ENCODE data around the gene POMGNT2. TPM values are rescaled to one million over a fixed set of nuclear protein-coding genes. Genes with fewer than 3 reads are reported as not detected.

The POMGNT2 gene
- total RNA-seq, 1 donor from 2014 or later = 13.0 TPM

GRCh38 chr3:43146599-43146998 is 40.7 kb upstream of the POMGNT2 start:
- no peak for TF ChIP-seq CTCF (IDR thresholded peaks at IDR 0.05; ENCODE audit: insufficient read depth, low read depth, low read length)
- TF ChIP-seq EZH2 (IDR thresholded peaks at IDR 0.05; ENCODE audit: insufficient read depth, low read length) = no peak
- H3K9ac ChIP-seq (ENCODE audit: low read length) = no peak overlapping the region
- peaks cover 4% of the 10 kb centered on the region for H3K27me3 Mint-ChIP-seq (ENCODE audit: low read depth, unreplicated experiment)
- FAIRE-seq (no peak), DNase-seq (ENCODE audit: low read depth) (no peak)
- H3K4me1 Mint-ChIP-seq (ENCODE audit: low read depth, unreplicated experiment) = no peaks in the 10 kb centered on the region
- no peaks in the 10 kb centered on the region for H3K36me3 ChIP-seq (ENCODE audit: insufficient read depth, low read length)
- no peaks in the 10 kb centered on the region for H4K20me1 ChIP-seq (ENCODE audit: insufficient read depth, low read length)
- no peak overlapping the region for H2AFZ ChIP-seq (ENCODE audit: low read depth, low read length)
- H3K9me3 Mint-ChIP-seq (ENCODE audit: unreplicated experiment) = peaks cover 2% of the 10 kb centered on the region
- H3K36me3 Mint-ChIP-seq (ENCODE audit: low read depth, unreplicated experiment) = no peaks in the 10 kb centered on the region
- H3K27ac Mint-ChIP-seq (ENCODE audit: unreplicated experiment) = no peak overlapping the region
- H3K4me2 ChIP-seq (ENCODE audit: low read length) = no peak overlapping the region
- H3K27me3 ChIP-seq (ENCODE audit: insufficient read depth, low read length) = peaks cover 6% of the 10 kb centered on the region
- H3K4me3 ChIP-seq (ENCODE audit: insufficient read depth, low read depth, low read length) = no peak overlapping the region
- no peak overlapping the region for H3K4me3 Mint-ChIP-seq (ENCODE audit: unreplicated experiment)
- H3K9me3 ChIP-seq (ENCODE audit: insufficient read depth, low read depth, low read length) = no peaks in the 10 kb centered on the region
- H3K27ac ChIP-seq (ENCODE audit: low read depth, low read length) = no peak overlapping the region
- no peaks in the 10 kb centered on the region for H3K79me2 ChIP-seq (ENCODE audit: insufficient read depth, low read length)
- H3K4me1 ChIP-seq (ENCODE audit: insufficient read depth, low read length) = no peaks in the 10 kb centered on the region

GRCh38 chr3:43144761-43145490 is 39.0 kb upstream of the POMGNT2 start:
- Histone ChIP-seq H3K4me3 (ENCODE audit: insufficient read depth, low read depth, low read length) (no peak overlapping the region), H3K36me3 (ENCODE audit: insufficient read depth, low read length) (no peaks in the 10 kb centered on the region), H3K4me2 (ENCODE audit: low read length) (no peak overlapping the region), H3K27me3 (ENCODE audit: insufficient read depth, low read length) (no peaks in the 10 kb centered on the region), H3K79me2 (ENCODE audit: insufficient read depth, low read length) (no peaks in the 10 kb centered on the region), H4K20me1 (ENCODE audit: insufficient read depth, low read length) (no peaks in the 10 kb centered on the region), H3K27ac (ENCODE audit: low read depth, low read length) (no peak overlapping the region), H3K9me3 (ENCODE audit: insufficient read depth, low read depth, low read length) (no peaks in the 10 kb centered on the region), H3K9ac (ENCODE audit: low read length) (no peak overlapping the region), H3K4me1 (ENCODE audit: insufficient read depth, low read length) (no peaks in the 10 kb centered on the region), H2AFZ (ENCODE audit: low read depth, low read length) (no peak overlapping the region)
- Mint-ChIP-seq H3K4me1 (ENCODE audit: low read depth, unreplicated experiment) (no peaks in the 10 kb centered on the region), H3K4me3 (ENCODE audit: unreplicated experiment) (no peak overlapping the region), H3K36me3 (ENCODE audit: low read depth, unreplicated experiment) (no peaks in the 10 kb centered on the region), H3K27ac (ENCODE audit: unreplicated experiment) (no peak overlapping the region), H3K9me3 (ENCODE audit: unreplicated experiment) (no peaks in the 10 kb centered on the region), H3K27me3 (ENCODE audit: low read depth, unreplicated experiment) (no peaks in the 10 kb centered on the region)
- DNase-seq (ENCODE audit: low read depth) (peak; percentile 44), FAIRE-seq (no peak)
- TF ChIP-seq CTCF (IDR thresholded peaks at IDR 0.05; ENCODE audit: insufficient read depth, low read depth, low read length) (no peak), EZH2 (IDR thresholded peaks at IDR 0.05; ENCODE audit: insufficient read depth, low read length) (no peak)

- H3K27me3 ChIP-seq (ENCODE audit: insufficient read depth, low read length) = no peaks in the 10 kb centered on the region
- Mint-ChIP-seq H3K4me1 (ENCODE audit: low read depth, unreplicated experiment) (no peaks in the 10 kb centered on the region), H3K4me3 (ENCODE audit: unreplicated experiment) (no peak overlapping the region), H3K36me3 (ENCODE audit: low read depth, unreplicated experiment) (no peaks in the 10 kb centered on the region), H3K27ac (ENCODE audit: unreplicated experiment) (no peak overlapping the region), H3K9me3 (ENCODE audit: unreplicated experiment) (no peaks in the 10 kb centered on the region), H3K27me3 (ENCODE audit: low read depth, unreplicated experiment) (no peaks in the 10 kb centered on the region)
- no peak overlapping the region for H3K4me3 ChIP-seq (ENCODE audit: insufficient read depth, low read depth, low read length)
- TF ChIP-seq EZH2 (IDR thresholded peaks at IDR 0.05; ENCODE audit: insufficient read depth, low read length) (no peak), CTCF (IDR thresholded peaks at IDR 0.05; ENCODE audit: insufficient read depth, low read depth, low read length) (no peak)
- H2AFZ ChIP-seq (ENCODE audit: low read depth, low read length) = no peak overlapping the region
- no peak overlapping the region for H3K9ac ChIP-seq (ENCODE audit: low read length)
- H3K27ac ChIP-seq (ENCODE audit: low read depth, low read length) = no peak overlapping the region
- H3K4me2 ChIP-seq (ENCODE audit: low read length) = no peak overlapping the region
- no peaks in the 10 kb centered on the region for H3K79me2 ChIP-seq (ENCODE audit: insufficient read depth, low read length)
- DNase-seq (ENCODE audit: low read depth) (no peak), FAIRE-seq (no peak)
- no peaks in the 10 kb centered on the region for H4K20me1 ChIP-seq (ENCODE audit: insufficient read depth, low read length)
- H3K9me3 ChIP-seq (ENCODE audit: insufficient read depth, low read depth, low read length) = no peaks in the 10 kb centered on the region
- H3K36me3 ChIP-seq (ENCODE audit: insufficient read depth, low read length) = no peaks in the 10 kb centered on the region
- no peaks in the 10 kb centered on the region for H3K4me1 ChIP-seq (ENCODE audit: insufficient read depth, low read length)
These were observed 36.6 kb upstream of the POMGNT2 start for GRCh38 chr3:43142472-43142871.

Measured in astrocyte (in vitro differentiated cells and primary cell).